Neural cell (in vitro differentiated cells): ENCODE measurements around the gene CETP. TPM values are rescaled to one million over a fixed set of nuclear protein-coding genes. Genes with fewer than 3 reads are reported as not detected.

Source experiments
- H2AFZ ChIP-seq: fragments of 200-600, 300-800 bp; sonication (generic), shearing (Covaris generic); 2 replicates; pipeline ENCODE4 v1.6.0; 2014; ENCODE audit warnings: low read depth, mild to moderate bottlenecking, antibody characterized with exemption, low read length, moderate library complexity
- H3F3A ChIP-seq: fragments of 200-600 bp; shearing (Covaris generic); 2 replicates; pipeline ENCODE4 v1.6.1; 2016; ENCODE audit warnings: mild to moderate bottlenecking, moderate library complexity, mixed read lengths, antibody characterized with exemption, low read length; ENCODE audit not compliant: insufficient read depth, poor library complexity, severe bottlenecking
- H3K27ac ChIP-seq: fragments of 200-600, 300-800 bp; sonication (generic), shearing (Covaris generic); 2 replicates; pipeline ENCODE4 v1.5.1; 2014; ENCODE audit warnings: mild to moderate bottlenecking, low read length, moderate library complexity
- H3K27me3 ChIP-seq: fragments of 300-800, 200-600 bp; sonication (generic), shearing (Covaris generic); 2 replicates; pipeline ENCODE4 v1.6.0; 2014; ENCODE audit warnings: mild to moderate bottlenecking, low read depth, low read length, moderate library complexity; ENCODE audit not compliant: insufficient read depth
- H3K36me3 ChIP-seq: fragments of 300-800, 200-600 bp; sonication (generic), shearing (Covaris generic); 2 replicates; pipeline ENCODE4 v1.5.1; 2014; ENCODE audit warnings: mild to moderate bottlenecking, antibody characterized with exemption, low read length, moderate library complexity; ENCODE audit not compliant: insufficient read depth
- H3K4me2 ChIP-seq: fragments of 300-800, 200-600 bp; sonication (generic), shearing (Covaris generic); 2 replicates; pipeline ENCODE4 v1.6.0; 2014; ENCODE audit warnings: mild to moderate bottlenecking, low read length
- H3K4me3 ChIP-seq: fragments of 300-800, 200-600 bp; sonication (generic), shearing (Covaris generic); 2 replicates; pipeline ENCODE4 v1.5.1; 2014; ENCODE audit warnings: mild to moderate bottlenecking, low read length, moderate library complexity
- H3K79me2 ChIP-seq: fragments of 200-600 bp; shearing (Covaris generic); replicated peaks from 2 replicates; pipeline ENCODE4 v1.6.0; 2014; ENCODE audit warnings: mild to moderate bottlenecking, low read length, moderate library complexity; ENCODE audit not compliant: insufficient read depth
- H3K9ac ChIP-seq: fragments of 300-800, 200-600 bp; sonication (generic), shearing (Covaris generic); 2 replicates; pipeline ENCODE4 v1.6.1; 2016; ENCODE audit warnings: mild to moderate bottlenecking, low read length, mixed read lengths
- H3K9me2 ChIP-seq: fragments of 200-600 bp; shearing (Covaris generic); 2 replicates; pipeline ENCODE4 v1.6.1; 2016; ENCODE audit warnings: mild to moderate bottlenecking, low read length, mixed read lengths; ENCODE audit not compliant: insufficient read depth
- H3K9me3 ChIP-seq: fragments of 200-600, 300-800 bp; sonication (generic), shearing (Covaris generic); 2 replicates; pipeline ENCODE4 v1.6.1; 2016; ENCODE audit warnings: mild to moderate bottlenecking, mixed run types, low read length, moderate library complexity, mixed read lengths
- H4K20me1 ChIP-seq: fragments of 200-600 bp; shearing (Covaris generic); 2 replicates; pipeline ENCODE4 v1.6.1; 2016; ENCODE audit warnings: mild to moderate bottlenecking, mixed run types; ENCODE audit not compliant: insufficient read depth
- EP300 ChIP-seq: fragments of 450-650 bp; conservative IDR thresholded peaks from 2 replicates; pipeline ENCODE4 v1.6.1; 2014; ENCODE audit warnings: antibody characterized with exemption, mild to moderate bottlenecking, moderate library complexity; ENCODE audit not compliant: poor library complexity, severe bottlenecking
- EZH2 ChIP-seq: fragments of 200-600, 300-800 bp; shearing (Covaris generic), sonication (generic); IDR thresholded peaks from 2 replicates; pipeline ENCODE4 v1.6.1; 2014; ENCODE audit warnings: antibody characterized with exemption, low read length, borderline replicate concordance, mild to moderate bottlenecking; ENCODE audit not compliant: insufficient read depth, poor library complexity, severe bottlenecking
- MXI1 ChIP-seq: fragments of 450-650 bp; conservative IDR thresholded peaks from 2 replicates; pipeline ENCODE4 v1.6.1; 2014; ENCODE audit warnings: antibody characterized with exemption, mild to moderate bottlenecking; ENCODE audit not compliant: poor library complexity, severe bottlenecking
- POLR2AphosphoS5 ChIP-seq: IDR thresholded peaks from 2 replicates; pipeline ENCODE4 v1.6.1; 2012
- RAD21 ChIP-seq: fragments of 450-650 bp; conservative IDR thresholded peaks from 2 replicates; pipeline ENCODE4 v1.6.1; 2014; ENCODE audit warnings: antibody characterized with exemption, mild to moderate bottlenecking, moderate library complexity
- SMC3 ChIP-seq: fragments of 450-650 bp; conservative IDR thresholded peaks from 2 replicates; pipeline ENCODE4 v1.6.1; 2014; ENCODE audit warnings: antibody characterized with exemption, mild to moderate bottlenecking, moderate library complexity; ENCODE audit not compliant: poor library complexity
- TAF1 ChIP-seq: IDR thresholded peaks from 2 replicates; pipeline ENCODE4 v1.6.1; 2012; ENCODE audit warnings: low read depth
- polyA plus RNA-seq: library from polyadenylated mRNA; depleted of rRNA; stranded (reverse); fragments of >200 nt; gene quantifications from 2 replicates; pipeline ENCODE4 v1.2.3, GENCODE V29; 2014
- TF ChIP-seq, protein P1 (sequence below): fragments of 450-650 bp; IDR thresholded peaks from 2 replicates; pipeline ENCODE4 v1.5.1; 2014; ENCODE audit warnings: antibody characterized with exemption, mild to moderate bottlenecking, moderate library complexity; ENCODE audit not compliant: poor library complexity, severe bottlenecking
- TF ChIP-seq, protein P2 (sequence below): IDR thresholded peaks from 2 replicates; pipeline ENCODE4 v1.6.1; 2012; ENCODE audit warnings: borderline replicate concordance

The CETP gene
- polyA plus RNA-seq, 1 donor from 2014 or later: not detected

DNA sequence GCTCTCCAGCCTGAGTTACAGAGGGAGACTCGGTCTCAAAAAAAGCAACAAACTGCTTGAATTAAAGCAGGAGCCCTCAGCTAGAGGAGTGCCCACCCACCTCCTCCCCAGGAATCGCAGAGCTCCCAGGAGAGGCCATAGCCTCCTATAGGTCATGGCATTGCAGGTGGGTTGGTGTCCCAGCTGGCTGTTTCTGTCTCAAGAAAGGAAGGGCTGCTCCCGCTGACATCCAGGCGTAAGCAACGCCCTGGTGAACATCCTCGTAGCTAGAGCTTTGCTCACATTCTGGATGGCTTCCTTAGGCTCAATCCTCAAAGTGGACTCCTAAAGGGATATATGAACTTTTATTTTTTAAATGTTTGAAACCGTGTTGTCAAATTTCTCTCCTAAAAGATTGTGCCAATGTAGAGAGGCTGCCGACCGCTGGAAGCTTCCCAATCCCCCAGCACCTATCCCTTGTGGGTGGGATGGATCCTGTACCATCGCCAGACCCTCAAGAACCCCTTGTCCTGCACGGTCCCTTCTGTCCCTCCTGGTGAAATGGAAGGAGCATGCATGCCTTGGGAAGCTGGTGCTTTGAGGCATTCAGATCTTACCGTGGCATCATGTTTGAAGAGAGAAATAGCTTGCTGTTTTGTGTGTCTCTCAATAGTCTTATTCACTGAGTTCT is 33.5 kb downstream of the CETP start:
- Histone ChIP-seq H2AFZ (no peak overlapping the region), H3K79me2 (no peaks in the 10 kb centered on the region)
- no peak for TF ChIP-seq EZH2
- TF ChIP-seq MXI1: no peak
- no peak for TF ChIP-seq TAF1
- TF ChIP-seq, protein P1, sequence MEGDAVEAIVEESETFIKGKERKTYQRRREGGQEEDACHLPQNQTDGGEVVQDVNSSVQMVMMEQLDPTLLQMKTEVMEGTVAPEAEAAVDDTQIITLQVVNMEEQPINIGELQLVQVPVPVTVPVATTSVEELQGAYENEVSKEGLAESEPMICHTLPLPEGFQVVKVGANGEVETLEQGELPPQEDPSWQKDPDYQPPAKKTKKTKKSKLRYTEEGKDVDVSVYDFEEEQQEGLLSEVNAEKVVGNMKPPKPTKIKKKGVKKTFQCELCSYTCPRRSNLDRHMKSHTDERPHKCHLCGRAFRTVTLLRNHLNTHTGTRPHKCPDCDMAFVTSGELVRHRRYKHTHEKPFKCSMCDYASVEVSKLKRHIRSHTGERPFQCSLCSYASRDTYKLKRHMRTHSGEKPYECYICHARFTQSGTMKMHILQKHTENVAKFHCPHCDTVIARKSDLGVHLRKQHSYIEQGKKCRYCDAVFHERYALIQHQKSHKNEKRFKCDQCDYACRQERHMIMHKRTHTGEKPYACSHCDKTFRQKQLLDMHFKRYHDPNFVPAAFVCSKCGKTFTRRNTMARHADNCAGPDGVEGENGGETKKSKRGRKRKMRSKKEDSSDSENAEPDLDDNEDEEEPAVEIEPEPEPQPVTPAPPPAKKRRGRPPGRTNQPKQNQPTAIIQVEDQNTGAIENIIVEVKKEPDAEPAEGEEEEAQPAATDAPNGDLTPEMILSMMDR: no peak
- TF ChIP-seq SMC3: no peak
- no peak for TF ChIP-seq POLR2AphosphoS5
- TF ChIP-seq, protein P2, sequence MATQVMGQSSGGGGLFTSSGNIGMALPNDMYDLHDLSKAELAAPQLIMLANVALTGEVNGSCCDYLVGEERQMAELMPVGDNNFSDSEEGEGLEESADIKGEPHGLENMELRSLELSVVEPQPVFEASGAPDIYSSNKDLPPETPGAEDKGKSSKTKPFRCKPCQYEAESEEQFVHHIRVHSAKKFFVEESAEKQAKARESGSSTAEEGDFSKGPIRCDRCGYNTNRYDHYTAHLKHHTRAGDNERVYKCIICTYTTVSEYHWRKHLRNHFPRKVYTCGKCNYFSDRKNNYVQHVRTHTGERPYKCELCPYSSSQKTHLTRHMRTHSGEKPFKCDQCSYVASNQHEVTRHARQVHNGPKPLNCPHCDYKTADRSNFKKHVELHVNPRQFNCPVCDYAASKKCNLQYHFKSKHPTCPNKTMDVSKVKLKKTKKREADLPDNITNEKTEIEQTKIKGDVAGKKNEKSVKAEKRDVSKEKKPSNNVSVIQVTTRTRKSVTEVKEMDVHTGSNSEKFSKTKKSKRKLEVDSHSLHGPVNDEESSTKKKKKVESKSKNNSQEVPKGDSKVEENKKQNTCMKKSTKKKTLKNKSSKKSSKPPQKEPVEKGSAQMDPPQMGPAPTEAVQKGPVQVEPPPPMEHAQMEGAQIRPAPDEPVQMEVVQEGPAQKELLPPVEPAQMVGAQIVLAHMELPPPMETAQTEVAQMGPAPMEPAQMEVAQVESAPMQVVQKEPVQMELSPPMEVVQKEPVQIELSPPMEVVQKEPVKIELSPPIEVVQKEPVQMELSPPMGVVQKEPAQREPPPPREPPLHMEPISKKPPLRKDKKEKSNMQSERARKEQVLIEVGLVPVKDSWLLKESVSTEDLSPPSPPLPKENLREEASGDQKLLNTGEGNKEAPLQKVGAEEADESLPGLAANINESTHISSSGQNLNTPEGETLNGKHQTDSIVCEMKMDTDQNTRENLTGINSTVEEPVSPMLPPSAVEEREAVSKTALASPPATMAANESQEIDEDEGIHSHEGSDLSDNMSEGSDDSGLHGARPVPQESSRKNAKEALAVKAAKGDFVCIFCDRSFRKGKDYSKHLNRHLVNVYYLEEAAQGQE: no peak
- no peak for TF ChIP-seq EP300
- TF ChIP-seq RAD21: no peak

DNA sequence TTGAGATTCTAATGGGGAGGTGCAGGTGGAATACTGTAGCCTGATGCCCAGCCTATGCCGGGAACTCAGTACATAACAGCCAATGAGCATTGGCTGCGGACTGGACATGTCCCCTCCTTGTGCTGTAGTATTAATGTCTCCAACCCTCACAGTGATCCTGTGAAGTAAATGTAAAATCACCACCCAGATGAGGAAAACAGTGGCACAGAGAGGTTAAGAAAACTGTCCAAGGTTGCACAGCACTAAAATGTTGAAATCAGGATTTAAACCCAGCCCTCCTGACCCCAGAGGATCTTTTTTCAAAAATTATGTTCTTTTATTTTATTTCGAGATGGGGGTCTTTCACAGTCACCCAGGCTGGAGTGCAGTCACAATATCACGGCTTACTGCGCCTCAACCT is 35.5 kb downstream of the CETP start:
- H3K36me3 ChIP-seq: no peaks in the 10 kb centered on the region
- no peak overlapping the region for H3K27ac ChIP-seq
- no peak overlapping the region for H2AFZ ChIP-seq
- no peak overlapping the region for H3K4me2 ChIP-seq
- no peaks in the 10 kb centered on the region for H4K20me1 ChIP-seq
- no peak overlapping the region for H3K9ac ChIP-seq
- no peaks in the 10 kb centered on the region for H3K79me2 ChIP-seq
- no peaks in the 10 kb centered on the region for H3F3A ChIP-seq
- no peaks in the 10 kb centered on the region for H3K9me2 ChIP-seq
- H3K4me3 ChIP-seq: no peak overlapping the region
- H3K27me3 ChIP-seq: no peaks in the 10 kb centered on the region
- TF ChIP-seq EP300 (no peak), MXI1 (no peak), TAF1 (no peak)
- TF ChIP-seq, protein P2: no peak
- no peaks in the 10 kb centered on the region for H3K9me3 ChIP-seq

More for the DNA sequence above, 33.5 kb downstream of the CETP start:
- Histone ChIP-seq H3K4me2 (no peak overlapping the region), H3K27ac (no peak overlapping the region), H3F3A (no peaks in the 10 kb centered on the region), H3K4me3 (no peak overlapping the region), H4K20me1 (no peaks in the 10 kb centered on the region), H3K9ac (no peak overlapping the region), H3K27me3 (peaks cover 10% of the 10 kb centered on the region), H3K9me2 (no peaks in the 10 kb centered on the region), H3K9me3 (no peaks in the 10 kb centered on the region), H3K36me3 (no peaks in the 10 kb centered on the region)
